Esophagus squamous epithelium (tissue), 5 donors: ENCODE results near the gene TMEM178B. TPM values are rescaled to one million over a fixed set of nuclear protein-coding genes. Genes with fewer than 3 reads are reported as not detected.

ENCODE experiments used
- DNase-seq: peaks from one replicate; lab custom pipeline; 2025; lab: John Stamatoyannopoulos, UW
- H3K27ac ChIP-seq, 4 donors: fragments of 200-600 bp; sonication (generic); one replicate each; pipeline ENCODE4 v1.5.1; 2016 to 2019; ENCODE audit warnings: mild to moderate bottlenecking in 1 of 4
- H3K27me3 ChIP-seq, 4 donors: fragments of 200-600 bp; sonication (generic); 1 replicate in 3 of 4; 2 replicates in 1 of 4; pipeline versions ENCODE4 v1.5.1 to v1.6.0; 2017 to 2021; ENCODE audit warnings: antibody characterized with exemption in 1 of 4
- H3K36me3 ChIP-seq, 3 donors: fragments of 200-600 bp; sonication (generic); one replicate each; pipeline ENCODE4 v1.5.1; 2016 to 2019
- H3K4me1 ChIP-seq, 3 donors: fragments of 200-600 bp; sonication (generic); one replicate each; pipeline ENCODE4 v1.5.1; 2017 to 2019
- H3K4me3 ChIP-seq, 4 donors: fragments of 200-600 bp; sonication (generic); 1 replicate in 3 of 4; 2 replicates in 1 of 4; pipeline ENCODE4 v1.5.1; 2016 to 2019; ENCODE audit warnings: mild to moderate bottlenecking in 2 of 4, moderate library complexity in 1 of 4
- H3K9me3 ChIP-seq, 3 donors: fragments of 200-600 bp; sonication (generic); one replicate each; pipeline ENCODE4 v1.5.1; 2016 to 2019
- CTCF ChIP-seq, 6 experiments: fragments of 450-650 bp in 4 of 6; fragments of 200-600 bp in 2 of 6; sonication (generic) in 2 of 6; IDR thresholded peaks; one replicate each; pipeline ENCODE4 v1.5.1; 2016 to 2019; ENCODE audit warnings: antibody characterized with exemption in 6 of 6, mild to moderate bottlenecking in 4 of 6, moderate library complexity in 4 of 6
- POLR2A ChIP-seq, 4 donors: fragments of 450-650 bp; IDR thresholded peaks; one replicate each; pipeline ENCODE4 v1.6.1; 2017; ENCODE audit warnings: antibody characterized with exemption in 4 of 4, mild to moderate bottlenecking in 4 of 4, moderate library complexity in 3 of 4
- WGBS, 2 donors: methylation state at CpG; one replicate each; pipeline ENCODE4 v1.1.5; 2018; 5-methylcytosine and 5-hydroxymethylcytosine counted together
- intact Hi-C: fragments of 100-400 bp; cut with DNase I; formaldehyde crosslinking; loops from one replicate; pipeline ENCODE4 v1.15.0; 2022
- total RNA-seq, 4 donors: library from RNA; depleted of rRNA; stranded (reverse); fragments of >200 nt; gene quantifications; one replicate each; pipeline ENCODE4 v1.1.0, GENCODE V29; 2016
- donor health status: DM: yes; HTN: yes; CAD: no.

Gene TMEM178B
- total RNA-seq, 4 donors from 2014 or later: 0.95 to 1.7 (median 1.2) TPM

DNA sequence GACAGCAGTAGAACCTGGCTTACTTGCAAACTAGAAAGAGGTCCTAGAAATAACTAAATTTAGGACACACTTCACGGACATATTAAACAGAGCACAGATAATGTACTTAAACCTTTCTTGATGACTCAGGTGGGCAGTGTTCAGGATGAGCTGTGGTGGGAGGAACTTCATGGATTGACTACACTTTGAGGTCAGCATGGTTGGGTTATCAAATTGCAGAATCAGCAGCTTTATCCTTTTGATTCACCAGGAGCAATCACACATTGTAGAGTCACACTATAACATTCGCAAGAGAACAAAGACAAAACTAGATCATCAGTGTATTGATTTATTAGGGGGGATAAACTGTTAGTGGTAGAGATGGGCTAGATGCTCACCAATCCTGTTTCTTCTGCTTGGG is 438.7 kb downstream of the TMEM178B start:
- no peak for DNase-seq
- Histone ChIP-seq H3K9me3 (no peaks in the 10 kb centered on the region), H3K4me3 (no peak overlapping the region), H3K27me3 (peaks cover 0 to 42% (median 0%) of the 10 kb centered on the region in 4 donors), H3K4me1 (peaks cover 0 to 13% (median 4%) of the 10 kb centered on the region in 3 donors), H3K36me3 (no peaks in the 10 kb centered on the region), H3K27ac (no peak overlapping the region)
- intact Hi-C loops: no loop called here
- TF ChIP-seq CTCF (IDR thresholded peaks at IDR 0.05): no peak
- 87 to 100% methylated on average over 2 of the region's 2 CpGs for WGBS, 2 donors

GRCh38 chr7:141513720-141514119 is 439.9 kb downstream of the TMEM178B start:
- peaks cover 0 to 42% (median 0%) of the 10 kb centered on the region in 4 donors for H3K27me3 ChIP-seq
- peaks cover 0 to 13% (median 4%) of the 10 kb centered on the region in 3 donors for H3K4me1 ChIP-seq
- intact Hi-C loops: no loop called here
- no peak overlapping the region for H3K27ac ChIP-seq
- DNase-seq: no peak
- WGBS, 2 donors: 89 to 94% methylated on average over 1 of the region's 1 CpG
- H3K36me3 ChIP-seq: no peaks in the 10 kb centered on the region
- TF ChIP-seq CTCF (IDR thresholded peaks at IDR 0.05): no peak
- TF ChIP-seq POLR2A (IDR thresholded peaks at IDR 0.05): no peak
- no peak overlapping the region for H3K4me3 ChIP-seq
- no peaks in the 10 kb centered on the region for H3K9me3 ChIP-seq

DNA sequence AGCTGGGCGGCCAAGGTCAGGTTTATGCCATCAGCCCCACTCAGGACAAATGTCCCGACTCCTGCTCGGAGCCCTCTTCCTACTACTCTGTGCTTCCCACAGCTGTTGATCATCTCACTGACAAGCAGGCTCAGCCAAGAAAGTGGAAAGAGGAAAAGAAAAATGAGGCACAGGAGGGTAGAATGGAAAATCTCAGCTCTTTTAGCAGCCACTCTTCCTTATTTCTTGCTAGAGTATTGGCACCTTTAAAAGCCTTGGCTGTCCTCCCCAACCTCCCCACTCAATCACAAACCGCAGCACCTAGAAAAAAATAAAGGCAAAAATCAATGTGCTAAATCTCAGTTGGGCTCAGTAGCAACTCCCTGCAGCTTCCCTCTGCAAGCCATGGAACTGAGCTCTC is 442.1 kb downstream of the TMEM178B start:
- intact Hi-C loops: no loop called here
- H3K4me3 ChIP-seq: no peak overlapping the region
- 76 to 77% methylated on average over 4 of the region's 4 CpGs for WGBS, 2 donors
- H3K27ac ChIP-seq: no peak overlapping the region
- H3K27me3 ChIP-seq: peaks cover 0 to 24% (median 0%) of the 10 kb centered on the region in 4 donors
- no peaks in the 10 kb centered on the region for H3K36me3 ChIP-seq
- no peak for DNase-seq
- TF ChIP-seq POLR2A (IDR thresholded peaks at IDR 0.05) (no peak), CTCF (IDR thresholded peaks at IDR 0.05) (no peak)
- peaks cover 0 to 13% (median 4%) of the 10 kb centered on the region in 3 donors for H3K4me1 ChIP-seq
- H3K9me3 ChIP-seq: no peaks in the 10 kb centered on the region

DNA sequence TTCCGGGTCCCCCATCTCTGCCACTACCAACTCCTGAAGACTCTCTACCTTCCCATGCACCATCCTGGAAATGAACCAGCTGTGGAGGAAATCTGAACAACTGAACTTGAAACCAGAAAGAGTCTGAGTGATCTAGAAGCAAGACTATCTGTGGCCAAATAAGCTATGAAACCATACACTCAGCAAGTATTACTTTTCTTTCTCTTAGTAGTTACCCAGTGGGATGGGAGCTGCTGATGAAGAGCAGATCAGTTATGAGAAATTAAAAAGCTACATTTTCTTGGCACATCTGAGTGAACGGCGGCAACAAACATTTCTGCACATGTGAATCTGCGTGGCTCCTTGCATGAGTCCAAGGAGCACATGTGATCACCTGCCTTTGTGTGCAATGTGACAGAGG is 445.8 kb downstream of the TMEM178B start:
- Histone ChIP-seq H3K27ac (no peak overlapping the region), H3K4me1 (no peaks in the 10 kb centered on the region), H3K9me3 (no peaks in the 10 kb centered on the region), H3K36me3 (no peaks in the 10 kb centered on the region), H3K4me3 (no peak overlapping the region), H3K27me3 (no peaks in the 10 kb centered on the region)
- WGBS, 2 donors: 89 to 94% methylated on average over 4 of the region's 4 CpGs
- TF ChIP-seq CTCF (IDR thresholded peaks at IDR 0.05) (no peak), POLR2A (IDR thresholded peaks at IDR 0.05) (no peak)
- DNase-seq: no peak
- intact Hi-C loops: no loop called here

GRCh38 chr7:141522657-141523342 is 448.9 kb downstream of the TMEM178B start:
- Histone ChIP-seq H3K27me3 (no peaks in the 10 kb centered on the region), H3K9me3 (no peaks in the 10 kb centered on the region), H3K36me3 (no peaks in the 10 kb centered on the region), H3K27ac (no peak overlapping the region), H3K4me3 (no peak overlapping the region), H3K4me1 (no peaks in the 10 kb centered on the region)
- intact Hi-C loops: no loop called here
- WGBS, 2 donors: 71 to 83% methylated on average over 3 of the region's 3 CpGs
- TF ChIP-seq CTCF (IDR thresholded peaks at IDR 0.05) (no peak), POLR2A (IDR thresholded peaks at IDR 0.05) (no peak)
- DNase-seq: no peak
